Transverse colon (tissue), 4 donors: ENCODE measurements around the gene CHPF. TPM values are rescaled to one million over a fixed set of nuclear protein-coding genes. Genes with fewer than 3 reads are reported as not detected.

Experiments used
- DNase-seq: peaks from one replicate; pipeline ENCODE4 v3.0.0-alpha.2; 2019
- H3K27ac ChIP-seq, 4 donors: fragments of 200-600 bp; sonication (generic); 2 replicates each; pipeline ENCODE4 v1.5.1; 2016 to 2018; ENCODE audit warnings: inconsistent platforms in 4 of 4
- H3K27me3 ChIP-seq: fragments of 200-600 bp; sonication (generic); 2 replicates; pipeline ENCODE4 v1.5.1; 2017; ENCODE audit warnings: inconsistent platforms
- H3K36me3 ChIP-seq, 4 donors: fragments of 200-600 bp; sonication (generic); 2 replicates each; pipeline ENCODE4 v1.5.1; 2017 to 2019; ENCODE audit warnings: inconsistent platforms in 4 of 4
- H3K4me1 ChIP-seq, 4 donors: fragments of 200-600 bp; sonication (generic); 2 replicates each; pipeline ENCODE4 v1.5.1; 2017 to 2020; ENCODE audit warnings: inconsistent platforms in 4 of 4
- H3K4me3 ChIP-seq, 4 donors: fragments of 200-600 bp; sonication (generic); 1 replicate in 1 of 4; 2 replicates in 3 of 4; pipeline versions ENCODE4 v1.5.1 to v1.6.1; 2017 to 2019; ENCODE audit warnings: inconsistent platforms in 4 of 4
- H3K9me3 ChIP-seq, 2 donors: fragments of 200-600 bp; sonication (generic); 2 replicates each; pipeline ENCODE4 v1.5.1; 2017 to 2019; ENCODE audit warnings: inconsistent platforms in 2 of 2
- EP300 ChIP-seq: sonication (generic); formaldehyde crosslinking; IDR thresholded peaks from one replicate; pipeline ENCODE4 v1.6.1; 2017; ENCODE audit warnings: antibody characterized with exemption, low read depth
- POLR2A ChIP-seq: fragments of 450-650 bp; IDR thresholded peaks from one replicate; pipeline ENCODE4 v1.6.1; 2016; ENCODE audit warnings: antibody characterized with exemption, mild to moderate bottlenecking, moderate library complexity
- POLR2AphosphoS5 ChIP-seq, 3 donors: sonication (generic); formaldehyde crosslinking; IDR thresholded peaks; one replicate each; pipeline ENCODE4 v1.6.1; 2016; ENCODE audit warnings: antibody characterized with exemption in 3 of 3
- whole genome bisulfite sequencing, 2 donors: methylation state at CpG; one replicate each; pipeline ENCODE4 v1.1.5; 2018; ENCODE audit warnings: low coverage in 1 of 2; 5-methylcytosine and 5-hydroxymethylcytosine counted together
- in situ Hi-C, 4 donors: fragments of 200-750 bp; cut with MboI; loops; one replicate each; pipeline versions ENCODE4 v1.15.0 to v1.15.1; 2017; ENCODE audit warnings: low sequenced_read_pairs in 3 of 4, low pct_ligation_motif_present in 1 of 4, low pct_unique_long_range_greater_than_20kb in 1 of 4
- intact Hi-C: fragments of 100-400 bp; cut with DNase I; formaldehyde crosslinking; loops from one replicate; pipeline ENCODE4 v1.15.1; 2023; ENCODE audit warnings: low total_unique reads
- small RNA-seq, 4 donors: library from RNA; depleted of rRNA; stranded (forward); fragments of <200 nt; gene quantifications; one replicate each; pipeline ENCODE3, GENCODE V24; 2016
- total RNA-seq, 4 donors: library from RNA; depleted of rRNA; stranded (reverse); fragments of >200 nt; gene quantifications; one replicate each; pipeline ENCODE4 v1.1.0, GENCODE V29; 2016
- TF ChIP-seq, protein P1 (sequence below), 5 experiments: fragments of 200-600 bp in 3 of 5; fragments of 450-650 bp in 2 of 5; sonication (generic) in 3 of 5; IDR thresholded peaks; 1 replicate in 2 of 5; 2 replicates in 3 of 5; pipeline ENCODE4 v1.5.1; 2016 to 2017; ENCODE audit warnings: antibody characterized with exemption in 5 of 5, inconsistent platforms in 3 of 5, mild to moderate bottlenecking in 2 of 5, moderate library complexity in 1 of 5

CHPF gene
- total RNA-seq, 4 donors from 2014 or later: 21.1 to 58.2 (median 52.1) TPM

DNA sequence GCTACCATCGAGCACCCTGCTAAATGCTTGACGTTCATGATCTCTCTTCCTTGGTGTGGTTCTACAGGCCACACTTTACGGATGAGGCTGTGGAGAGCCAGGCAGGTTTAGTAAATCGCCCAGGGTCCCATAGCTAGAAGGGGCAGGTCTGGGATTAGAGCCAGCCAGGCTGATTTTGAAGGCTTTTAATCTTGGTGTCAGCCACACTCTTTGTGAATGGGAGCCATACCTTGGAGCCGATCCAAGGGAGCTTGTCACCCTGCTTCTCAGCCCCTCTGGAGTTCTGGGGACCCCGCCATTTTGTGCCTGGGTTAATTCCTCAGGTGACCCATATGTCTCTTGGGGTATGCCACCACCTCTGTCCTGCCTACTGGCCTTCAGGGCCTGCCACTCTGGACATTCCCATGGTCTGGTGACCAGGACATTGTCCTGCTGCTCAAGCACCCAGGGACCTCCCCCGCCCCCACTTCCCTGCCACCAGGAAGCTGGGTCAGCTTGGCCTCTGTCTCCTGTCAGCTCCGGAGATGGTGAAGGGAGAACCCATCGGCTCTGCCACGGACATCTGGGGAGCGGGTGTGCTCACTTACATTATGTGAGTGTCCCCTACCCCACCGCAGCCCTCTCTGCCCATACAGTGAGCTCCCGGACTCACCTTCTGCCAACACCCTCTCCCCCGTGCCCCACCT lies 52.2 kb downstream of the CHPF start:
- peaks cover under 1 to 12% (median 6%) of the 10 kb centered on the region in 4 donors for H3K4me1 ChIP-seq
- H3K4me3 ChIP-seq: no peak overlapping the region
- peaks cover 48% of the 10 kb centered on the region for H3K27me3 ChIP-seq
- WGBS, 2 donors: 85% methylated on average over 14 of the region's 14 CpGs; no CpG with 5 or more reads in 1 of the 2 donors
- in situ Hi-C loops: no loop called here
- TF ChIP-seq POLR2AphosphoS5 (IDR thresholded peaks at IDR 0.05) (no peak), POLR2A (no peak), EP300 (no peak)
- TF ChIP-seq, protein P1, sequence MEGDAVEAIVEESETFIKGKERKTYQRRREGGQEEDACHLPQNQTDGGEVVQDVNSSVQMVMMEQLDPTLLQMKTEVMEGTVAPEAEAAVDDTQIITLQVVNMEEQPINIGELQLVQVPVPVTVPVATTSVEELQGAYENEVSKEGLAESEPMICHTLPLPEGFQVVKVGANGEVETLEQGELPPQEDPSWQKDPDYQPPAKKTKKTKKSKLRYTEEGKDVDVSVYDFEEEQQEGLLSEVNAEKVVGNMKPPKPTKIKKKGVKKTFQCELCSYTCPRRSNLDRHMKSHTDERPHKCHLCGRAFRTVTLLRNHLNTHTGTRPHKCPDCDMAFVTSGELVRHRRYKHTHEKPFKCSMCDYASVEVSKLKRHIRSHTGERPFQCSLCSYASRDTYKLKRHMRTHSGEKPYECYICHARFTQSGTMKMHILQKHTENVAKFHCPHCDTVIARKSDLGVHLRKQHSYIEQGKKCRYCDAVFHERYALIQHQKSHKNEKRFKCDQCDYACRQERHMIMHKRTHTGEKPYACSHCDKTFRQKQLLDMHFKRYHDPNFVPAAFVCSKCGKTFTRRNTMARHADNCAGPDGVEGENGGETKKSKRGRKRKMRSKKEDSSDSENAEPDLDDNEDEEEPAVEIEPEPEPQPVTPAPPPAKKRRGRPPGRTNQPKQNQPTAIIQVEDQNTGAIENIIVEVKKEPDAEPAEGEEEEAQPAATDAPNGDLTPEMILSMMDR (IDR thresholded peaks at IDR 0.05): no peak
- no peaks in the 10 kb centered on the region for H3K36me3 ChIP-seq
- H3K9me3 ChIP-seq: no peaks in the 10 kb centered on the region
- no peak overlapping the region for H3K27ac ChIP-seq
- intact Hi-C loops: no loop called here
- DNase-seq: no peak

DNA sequence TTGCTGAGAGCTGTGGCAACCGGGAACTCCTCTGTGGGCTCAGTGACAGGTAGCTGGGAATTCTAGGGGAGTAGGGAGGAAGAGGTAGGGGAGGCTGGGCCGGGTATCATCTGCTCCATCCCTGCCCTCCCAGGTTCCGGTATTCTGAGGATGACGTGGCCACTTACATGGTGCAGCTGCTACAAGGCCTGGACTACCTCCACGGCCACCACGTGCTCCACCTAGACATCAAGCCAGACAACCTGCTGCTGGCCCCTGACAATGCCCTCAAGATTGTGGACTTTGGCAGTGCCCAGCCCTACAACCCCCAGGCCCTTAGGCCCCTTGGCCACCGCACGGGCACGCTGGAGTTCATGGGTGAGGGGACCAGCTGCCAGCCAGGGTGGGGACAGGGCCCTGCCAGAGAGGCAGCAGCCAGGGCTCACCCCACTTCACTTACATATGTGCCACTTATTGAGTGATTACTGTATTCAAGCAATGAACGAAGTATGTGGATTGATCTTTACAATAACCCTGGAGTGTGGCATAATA lies 52.9 kb downstream of the CHPF start:
- no peak overlapping the region for H3K27ac ChIP-seq
- no peaks in the 10 kb centered on the region for H3K36me3 ChIP-seq
- intact Hi-C loops: no loop called here
- DNase-seq: no peak
- peaks cover 48% of the 10 kb centered on the region for H3K27me3 ChIP-seq
- peaks cover 0 to 5% (median 1%) of the 10 kb centered on the region in 4 donors for H3K4me1 ChIP-seq
- in situ Hi-C loops: no loop called here
- no peaks in the 10 kb centered on the region for H3K9me3 ChIP-seq
- TF ChIP-seq, protein P1 (IDR thresholded peaks at IDR 0.05): no peak
- TF ChIP-seq POLR2A (no peak), EP300 (no peak), POLR2AphosphoS5 (IDR thresholded peaks at IDR 0.05) (no peak)
- H3K4me3 ChIP-seq: no peak overlapping the region
- 56% methylated on average over 9 of the region's 10 CpGs; no CpG with 5 or more reads in 1 of the 2 donors for WGBS, 2 donors

DNA sequence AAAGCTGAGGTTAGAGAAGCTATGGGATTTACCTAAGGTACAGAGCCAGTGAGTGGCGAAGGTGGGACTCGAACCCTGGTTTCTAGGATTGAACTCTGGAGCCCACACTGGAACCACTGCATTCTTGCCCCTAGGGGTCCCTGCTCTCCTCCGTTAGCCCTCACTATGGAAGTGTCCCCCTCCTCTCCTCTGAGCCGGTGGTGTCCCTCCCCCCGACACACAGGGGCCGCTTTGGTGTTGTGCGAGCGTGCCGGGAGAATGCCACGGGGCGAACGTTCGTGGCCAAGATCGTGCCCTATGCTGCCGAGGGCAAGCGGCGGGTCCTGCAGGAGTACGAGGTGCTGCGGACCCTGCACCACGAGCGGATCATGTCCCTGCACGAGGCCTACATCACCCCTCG lies 53.4 kb downstream of the CHPF start:
- Histone ChIP-seq H3K4me1 (peaks cover 0 to 1% (median 0%) of the 10 kb centered on the region in 4 donors), H3K27me3 (peaks cover 48% of the 10 kb centered on the region), H3K4me3 (no peak overlapping the region), H3K9me3 (no peaks in the 10 kb centered on the region), H3K36me3 (no peaks in the 10 kb centered on the region), H3K27ac (no peak overlapping the region)
- 90% methylated on average over 22 of the region's 23 CpGs; no CpG with 5 or more reads in 1 of the 2 donors for WGBS, 2 donors
- TF ChIP-seq, protein P1 (IDR thresholded peaks at IDR 0.05): no peak
- TF ChIP-seq EP300 (no peak), POLR2A (no peak), POLR2AphosphoS5 (IDR thresholded peaks at IDR 0.05) (no peak)
- DNase-seq: no peak
- intact Hi-C loops: no loop called here
- in situ Hi-C loops: no loop called here

DNA sequence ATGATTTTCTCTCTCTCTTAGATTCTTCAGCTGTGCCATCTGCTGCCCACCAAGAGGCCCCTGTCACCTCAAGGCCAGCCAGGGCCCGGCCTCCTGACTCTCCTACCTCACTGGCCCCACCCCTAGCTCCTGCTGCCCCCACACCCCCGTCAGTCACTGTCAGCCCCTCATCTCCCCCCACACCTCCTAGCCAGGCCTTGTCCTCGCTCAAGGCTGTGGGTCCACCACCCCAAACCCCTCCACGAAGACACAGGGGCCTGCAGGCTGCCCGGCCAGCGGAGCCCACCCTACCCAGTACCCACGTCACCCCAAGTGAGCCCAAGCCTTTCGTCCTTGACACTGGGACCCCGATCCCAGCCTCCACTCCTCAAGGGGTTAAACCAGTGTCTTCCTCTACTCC lies 54.3 kb downstream of the CHPF start:
- H3K9me3 ChIP-seq: no peaks in the 10 kb centered on the region
- no peak for TF ChIP-seq POLR2A
- TF ChIP-seq, protein P1 (IDR thresholded peaks at IDR 0.05): no peak
- no peak for TF ChIP-seq POLR2AphosphoS5 (IDR thresholded peaks at IDR 0.05)
- no peak for TF ChIP-seq EP300
- 81% methylated on average over 9 of the region's 9 CpGs; no CpG with 5 or more reads in 1 of the 2 donors for WGBS, 2 donors

More for the DNA sequence above, 54.3 kb downstream of the CHPF start:
- in situ Hi-C loops: no loop called here
- intact Hi-C loops: no loop called here
- no peak for DNase-seq
- Histone ChIP-seq H3K27ac (no peak overlapping the region), H3K36me3 (no peaks in the 10 kb centered on the region), H3K4me3 (no peak overlapping the region), H3K4me1 (peaks cover 0 to 7% (median 6%) of the 10 kb centered on the region in 4 donors), H3K27me3 (peaks cover 48% of the 10 kb centered on the region)

Small RNA genes lying within 50 kb of the gene (small RNA-seq; reads per million reads assigned to genes)
- gene MIR3132: 0 reads per million in 4 donors
- gene RN7SKP213: 0 to 0.28 (median 0) reads per million in 4 donors

Other genes with a start within 250 kb of the CHPF start
- 1 to 10 TPM in 3 of 4 donors, under 1 TPM in 1; 0.60 to 2.6 (median 2.1) TPM for gene PTPRN, start 234.4 kb downstream of the CHPF start, total RNA-seq
- not detected for gene RESP18, start 211.1 kb downstream of the CHPF start, total RNA-seq
- 100 to 1,000 TPM in 2 of 4 donors, 10 to 100 TPM in 2; 61.3 to 142 (median 104) TPM for gene DNPEP, start 155.9 kb downstream of the CHPF start, total RNA-seq
- over 10,000 TPM in 1 of 4 donors, 1,000 to 10,000 TPM in 2, 100 to 1,000 TPM in 1; 1,000 to 12,373 (median 1,519) TPM for gene DES, start 125.4 kb downstream of the CHPF start, total RNA-seq
- 10 to 100 TPM; 26.5 to 95.8 (median 48.5) TPM for gene SPEG, start 109.0 kb downstream of the CHPF start, total RNA-seq
- gene GMPPA, start 44.9 kb downstream of the CHPF start, total RNA-seq: 10 to 100 TPM; 25.1 to 41.1 (median 36.4) TPM
- gene ASIC4, start 29.3 kb downstream of the CHPF start, total RNA-seq: not detected
- 1 to 10 TPM in 3 of 4 donors, not detected in 1; 1.1 to 4.4 (median 1.2) TPM for gene TMEM198, start 219 bp upstream of the CHPF start, total RNA-seq
- 10 to 100 TPM; 18.1 to 57.2 (median 19.0) TPM for gene OBSL1, start 27.7 kb upstream of the CHPF start, total RNA-seq
- not detected for gene INHA, start 28.5 kb upstream of the CHPF start, total RNA-seq
- gene STK11IP, start 54.0 kb upstream of the CHPF start, total RNA-seq: 100 to 1,000 TPM in 1 of 4 donors, 10 to 100 TPM in 3; 16.2 to 117 (median 38.2) TPM
- gene SLC4A3, start 83.8 kb upstream of the CHPF start, total RNA-seq: 10 to 100 TPM in 1 of 4 donors, under 1 TPM in 2, not detected in 1; 0.32 to 25.9 (median 0.68) TPM